Hematopoietic multipotent progenitor cell treated with erythropoietin and hydrocortisone succinate and interleukin-3 and kit ligand, for 8 days (in vitro differentiated cells): ENCODE results near the gene SUMO1.
"Not testable (repeated sequence)": the region's sequence is repeated elsewhere in the genome, so short reads cannot be mapped to it uniquely, and the experiment has no call there.

Source experiments
- DNase-seq: peaks from one replicate; pipeline ENCODE4 v3.0.0-alpha.2; 2015

The SUMO1 gene

DNA sequence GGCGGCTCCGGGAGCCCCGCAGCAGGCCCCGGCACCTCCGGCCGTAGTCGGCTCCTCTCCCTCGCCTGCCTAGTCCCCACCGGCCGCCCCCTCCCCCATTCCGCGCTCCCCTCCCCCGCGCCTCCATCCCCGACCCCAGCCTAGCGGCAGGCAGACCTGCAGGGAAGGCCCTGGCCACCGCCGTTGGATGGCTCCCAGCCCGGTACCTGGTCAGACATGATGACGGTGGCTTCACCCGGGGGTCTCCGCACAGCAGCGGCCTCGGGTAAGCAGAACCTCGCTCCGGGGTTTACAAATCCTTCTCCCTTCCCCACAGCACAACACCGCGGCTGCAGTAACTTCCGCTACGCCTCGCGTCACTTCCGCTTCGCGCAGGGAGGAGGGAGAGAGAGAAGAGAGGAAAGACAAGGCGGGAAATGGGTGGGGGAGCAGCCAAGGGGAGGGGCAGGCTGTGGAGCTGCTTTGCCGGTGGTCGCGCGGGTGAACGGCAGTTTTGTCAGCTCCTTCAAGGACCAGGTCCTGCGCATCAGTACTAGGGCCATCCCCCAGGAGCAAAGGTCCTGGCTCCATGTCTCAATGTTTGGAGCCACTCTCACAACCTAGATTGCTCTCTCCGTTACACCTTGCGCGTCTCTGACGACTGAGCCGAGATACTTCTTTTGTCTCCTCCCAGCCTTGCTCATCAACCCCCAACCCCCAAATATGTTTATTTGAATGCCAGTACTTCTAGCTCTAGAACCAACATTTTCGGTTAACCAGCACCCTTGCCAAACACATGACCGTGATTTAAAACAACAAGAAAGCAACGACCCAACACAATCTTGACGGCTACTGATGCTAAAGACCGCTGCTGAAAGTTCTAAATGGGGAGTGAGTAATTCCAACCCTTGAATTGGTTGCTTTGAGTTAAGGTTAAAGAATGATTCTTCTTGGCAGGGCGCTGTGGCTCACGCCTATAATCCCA is at the start of gene SUMO1:
TSS of gene SUMO1 (minus strand) at position 364 of the 964 bp plus-strand sequence. CDS start at position 218, 146 bp downstream.
- peak; percentile 96 for DNase-seq

GRCh38 chr2:202286595-202286994 is 48.2 kb upstream of the SUMO1 start:
- DNase-seq: no peak

DNA sequence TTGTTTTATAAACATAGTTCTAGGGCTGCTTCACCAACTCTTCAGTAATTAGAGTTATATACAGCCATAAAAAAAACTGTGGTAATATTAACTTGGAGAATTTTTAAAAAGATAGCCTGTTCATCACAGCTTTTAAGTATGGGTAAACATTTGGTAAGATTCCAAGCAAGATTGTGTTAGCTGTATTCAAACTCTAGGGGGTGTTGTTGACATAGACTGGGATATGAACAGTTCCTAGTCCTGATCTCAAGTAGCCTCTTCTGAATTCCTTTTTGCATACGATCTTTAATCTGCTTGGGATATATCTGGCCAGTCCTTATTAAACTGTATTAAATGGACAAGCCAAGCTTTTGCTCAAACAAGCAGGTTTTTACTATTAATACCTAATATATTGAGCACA is 40.5 kb upstream of the SUMO1 start:
- peak; percentile 59 for DNase-seq

DNA sequence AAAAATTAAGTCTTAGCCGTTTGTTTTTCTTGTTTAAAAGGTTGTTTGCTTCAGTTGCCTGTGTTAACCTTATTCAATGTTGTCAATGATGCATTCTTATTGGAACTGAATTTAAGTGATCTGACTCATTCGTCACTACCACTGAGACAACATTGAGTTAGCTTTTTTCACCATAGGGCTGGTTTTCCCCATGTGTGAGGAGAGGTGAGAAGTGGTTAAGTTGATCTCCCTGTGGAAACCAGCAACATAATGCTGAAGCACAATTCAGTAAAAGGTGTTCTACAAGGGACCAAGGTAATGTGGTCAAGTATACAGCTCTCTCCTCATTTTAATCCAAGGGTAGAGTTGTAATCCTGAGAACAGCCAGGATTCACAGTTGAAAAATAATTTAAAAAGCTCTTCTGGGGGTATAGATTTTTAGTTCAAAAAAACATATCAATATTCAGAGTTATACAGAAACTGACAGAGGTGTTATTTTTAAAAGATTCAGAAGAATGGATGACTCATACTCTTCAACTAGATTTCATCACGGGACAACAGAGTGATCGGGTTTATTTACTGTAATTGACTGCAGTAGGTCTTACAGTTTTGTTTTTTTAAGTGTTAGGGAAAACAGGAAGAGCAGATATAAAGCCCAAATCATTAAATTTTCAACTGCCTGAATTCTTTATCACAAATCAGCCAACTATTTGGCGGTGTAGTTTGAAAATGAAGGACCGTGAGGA is 39.8 kb upstream of the SUMO1 start:
- DNase-seq: no peak

- not testable (repeated sequence) for DNase-seq
Measured at GRCh38 chr2:202276078-202276720, 37.8 kb upstream of the SUMO1 start.

- DNase-seq: no peak
Measured at GRCh38 chr2:202270487-202270886, 32.1 kb upstream of the SUMO1 start.

DNA sequence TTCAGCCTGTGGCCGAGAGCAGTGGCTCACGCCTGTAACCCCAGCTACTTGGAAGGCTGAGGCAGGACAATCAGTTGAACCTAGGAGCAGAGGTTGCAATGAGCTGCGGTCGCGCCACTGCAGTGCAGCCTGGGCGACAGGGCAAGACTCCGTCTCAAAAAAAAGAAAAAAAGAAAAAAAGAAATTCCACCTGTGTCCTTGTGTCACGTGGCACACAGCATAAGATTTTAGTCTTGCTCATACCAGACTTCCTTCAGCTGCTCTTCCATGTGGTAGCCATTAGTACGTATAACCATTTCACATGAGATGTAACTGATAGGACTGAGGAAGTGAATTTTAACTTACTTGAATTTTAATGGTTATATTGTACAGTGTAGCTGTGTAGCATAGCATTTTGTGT is 31.2 kb upstream of the SUMO1 start:
- peak; percentile 47 for DNase-seq

DNA sequence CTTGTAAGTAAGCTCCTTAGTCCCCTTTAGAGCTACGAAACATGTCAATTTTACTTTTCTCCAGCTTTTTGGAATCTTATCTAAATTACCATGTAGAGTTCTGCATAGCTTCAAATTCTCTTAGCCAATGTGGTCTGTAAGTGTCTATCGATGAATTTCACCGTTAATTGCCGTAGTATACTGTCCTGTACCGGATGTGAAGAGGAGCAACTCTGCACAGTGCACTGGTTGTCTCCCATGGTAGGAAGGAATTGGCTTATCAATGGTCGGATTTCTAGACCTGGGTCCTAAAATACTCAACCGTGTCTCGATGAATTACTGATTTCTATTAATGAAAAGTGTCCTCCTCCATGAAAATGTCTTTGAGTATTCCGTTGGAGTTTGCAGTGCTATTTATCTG is 29.1 kb upstream of the SUMO1 start:
- DNase-seq: peak; percentile 29

DNA sequence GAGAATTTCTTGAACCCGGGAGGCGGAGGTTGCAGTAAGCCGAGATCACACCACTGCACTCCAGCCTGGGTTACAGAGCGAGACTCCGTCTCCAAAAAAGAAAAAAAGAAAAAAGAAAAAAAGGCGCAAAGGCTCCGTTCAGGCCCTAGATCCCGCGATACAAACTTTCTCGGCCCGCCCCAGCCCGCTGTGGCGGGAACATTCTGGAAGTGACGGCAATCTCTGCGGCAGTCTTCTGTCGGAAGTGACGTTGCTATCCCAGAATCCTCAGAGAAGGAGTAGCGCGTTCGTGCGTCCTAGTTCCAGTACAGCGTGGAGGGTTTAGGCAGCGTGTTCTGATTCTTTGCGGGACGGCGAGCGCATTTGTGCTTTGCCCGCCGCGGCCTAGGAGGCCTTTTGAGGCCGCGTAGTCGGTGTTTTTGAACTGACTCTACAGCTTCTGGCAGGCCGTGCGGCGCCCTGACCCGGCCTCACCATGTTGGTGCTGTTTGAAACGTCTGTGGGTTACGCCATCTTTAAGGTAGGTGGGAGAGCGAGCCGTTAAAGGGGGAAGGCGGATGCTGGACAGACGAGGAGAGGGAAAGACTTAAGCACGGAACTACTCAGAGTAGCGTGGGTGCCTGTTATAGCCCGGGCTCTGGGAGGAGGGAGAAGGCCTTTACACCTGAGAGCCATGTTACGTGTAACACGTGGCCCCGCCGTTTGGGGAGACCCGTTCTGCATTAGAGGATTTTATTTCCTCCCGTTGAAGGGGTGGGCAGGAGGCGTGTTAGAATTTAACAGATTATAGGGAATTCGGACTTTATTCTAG is 27.3 kb upstream of the SUMO1 start, which contains the start of gene NOP58:
TSS of gene NOP58 (plus strand) at position 297 of the 811 bp plus-strand sequence. CDS start at position 476, 179 bp downstream.
- peak; percentile 97 for DNase-seq

GRCh38 chr2:202261531-202261930 is 23.1 kb upstream of the SUMO1 start:
- no peak for DNase-seq

DNA sequence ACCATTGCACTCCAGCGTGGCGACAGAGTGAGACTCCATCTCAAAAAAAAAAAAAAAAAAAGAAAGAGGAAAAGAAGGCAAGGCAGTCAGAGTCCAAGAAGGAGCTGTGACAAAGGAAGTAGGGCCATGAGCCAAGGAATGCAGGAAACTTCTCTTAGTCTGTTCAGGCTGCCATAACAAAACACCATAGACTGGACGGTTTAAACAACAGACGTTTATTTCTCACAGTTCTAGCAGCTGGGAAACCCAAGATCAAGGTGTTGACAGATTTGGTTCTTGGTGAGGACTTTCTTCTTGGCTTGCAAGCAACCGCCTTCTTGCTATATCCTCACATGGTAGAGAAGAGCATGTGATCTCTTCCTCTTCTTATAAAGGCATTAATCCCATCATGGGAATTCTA is 13.1 kb upstream of the SUMO1 start:
- DNase-seq: no peak

- DNase-seq: no peak
Measured at GRCh38 chr2:202249521-202250253, 11.3 kb upstream of the SUMO1 start.

- not testable (repeated sequence) for DNase-seq
Measured at GRCh38 chr2:202247710-202248109, 9.3 kb upstream of the SUMO1 start.

DNA sequence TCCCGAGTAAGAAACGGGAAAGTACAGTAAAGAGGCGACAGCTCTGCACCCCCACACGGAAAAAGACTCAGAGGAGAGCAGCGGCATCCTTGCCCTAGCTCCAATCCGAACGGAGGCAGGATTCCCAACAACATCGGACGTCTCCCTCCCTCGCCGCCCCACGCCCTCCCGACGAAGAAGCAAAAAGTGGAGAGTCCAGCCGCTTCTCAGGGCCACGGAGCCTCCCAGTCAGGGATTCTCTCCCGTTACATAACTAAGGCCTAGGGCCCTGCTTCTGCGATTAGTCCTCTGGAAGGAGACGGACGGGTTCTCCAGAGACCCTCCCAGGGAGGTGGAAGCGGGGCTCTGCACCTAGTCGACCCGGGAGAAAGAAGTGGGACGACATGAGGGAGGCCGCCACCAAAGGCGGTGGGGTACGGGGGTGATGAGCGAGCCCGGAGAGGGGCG is 587 bp downstream of the SUMO1 start:
- DNase-seq: peak; percentile 39

DNA sequence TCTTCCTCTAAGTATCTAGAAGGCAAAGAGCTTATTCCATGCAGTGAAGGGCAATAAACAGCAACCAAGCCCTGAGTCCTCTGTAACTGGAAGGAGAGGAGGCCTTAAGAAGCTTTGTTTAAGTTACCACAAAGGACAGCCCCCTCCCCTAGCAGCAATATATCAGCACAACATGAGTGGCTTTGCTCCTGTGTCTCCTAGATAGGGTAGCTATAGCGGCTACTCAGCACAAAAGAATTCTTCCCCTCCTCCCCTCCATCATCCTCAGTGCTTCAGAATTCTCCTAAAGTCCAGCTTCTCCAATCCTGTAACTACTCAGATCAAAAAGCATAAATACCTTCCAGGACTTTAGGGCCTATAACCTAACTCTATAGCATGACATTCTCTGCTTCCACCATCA is 16.5 kb downstream of the SUMO1 start:
- DNase-seq: no peak

DNA sequence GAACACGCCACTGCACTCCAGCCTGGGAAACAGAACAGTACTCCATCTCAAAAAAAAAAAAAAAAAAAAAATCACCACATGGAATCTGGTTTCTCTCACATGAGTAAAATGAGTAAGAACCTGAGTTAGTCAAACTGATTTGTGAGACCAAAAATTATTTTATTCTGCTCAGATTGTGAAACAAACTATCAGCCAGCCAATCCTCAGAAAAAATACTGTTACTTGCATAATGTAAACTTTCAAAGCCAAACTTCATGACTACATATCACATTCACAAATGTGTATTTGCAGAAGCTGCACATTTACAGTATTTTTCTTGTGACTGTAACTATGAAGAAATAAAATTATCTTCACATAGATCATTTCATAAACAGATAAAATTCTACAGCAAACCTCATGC is 23.2 kb downstream of the SUMO1 start:
- no peak for DNase-seq

GRCh38 chr2:202208526-202208925 is 29.9 kb downstream of the SUMO1 start:
- DNase-seq: no peak

GRCh38 chr2:202204855-202205254 is 33.5 kb downstream of the SUMO1 start:
- DNase-seq: peak; percentile 4

DNA sequence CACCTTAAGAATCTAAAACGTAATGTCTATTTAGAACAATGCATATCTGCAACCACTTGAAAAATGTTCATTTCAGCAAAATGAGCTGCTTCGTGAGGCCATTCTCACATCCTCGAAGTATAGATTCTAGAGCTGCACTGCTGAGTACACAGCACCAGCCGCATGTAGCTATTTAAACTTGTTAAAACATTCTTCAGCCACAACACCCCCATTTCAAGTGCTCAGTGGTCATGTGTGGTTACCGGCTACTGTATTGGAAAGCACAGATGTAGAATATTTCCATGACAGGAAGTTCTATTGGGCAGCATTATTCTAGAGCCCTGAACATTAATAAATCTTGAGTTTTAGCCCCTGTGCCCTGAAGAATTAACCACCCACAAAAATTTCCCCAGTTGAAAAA is 35.0 kb downstream of the SUMO1 start:
- DNase-seq: no peak

DNA sequence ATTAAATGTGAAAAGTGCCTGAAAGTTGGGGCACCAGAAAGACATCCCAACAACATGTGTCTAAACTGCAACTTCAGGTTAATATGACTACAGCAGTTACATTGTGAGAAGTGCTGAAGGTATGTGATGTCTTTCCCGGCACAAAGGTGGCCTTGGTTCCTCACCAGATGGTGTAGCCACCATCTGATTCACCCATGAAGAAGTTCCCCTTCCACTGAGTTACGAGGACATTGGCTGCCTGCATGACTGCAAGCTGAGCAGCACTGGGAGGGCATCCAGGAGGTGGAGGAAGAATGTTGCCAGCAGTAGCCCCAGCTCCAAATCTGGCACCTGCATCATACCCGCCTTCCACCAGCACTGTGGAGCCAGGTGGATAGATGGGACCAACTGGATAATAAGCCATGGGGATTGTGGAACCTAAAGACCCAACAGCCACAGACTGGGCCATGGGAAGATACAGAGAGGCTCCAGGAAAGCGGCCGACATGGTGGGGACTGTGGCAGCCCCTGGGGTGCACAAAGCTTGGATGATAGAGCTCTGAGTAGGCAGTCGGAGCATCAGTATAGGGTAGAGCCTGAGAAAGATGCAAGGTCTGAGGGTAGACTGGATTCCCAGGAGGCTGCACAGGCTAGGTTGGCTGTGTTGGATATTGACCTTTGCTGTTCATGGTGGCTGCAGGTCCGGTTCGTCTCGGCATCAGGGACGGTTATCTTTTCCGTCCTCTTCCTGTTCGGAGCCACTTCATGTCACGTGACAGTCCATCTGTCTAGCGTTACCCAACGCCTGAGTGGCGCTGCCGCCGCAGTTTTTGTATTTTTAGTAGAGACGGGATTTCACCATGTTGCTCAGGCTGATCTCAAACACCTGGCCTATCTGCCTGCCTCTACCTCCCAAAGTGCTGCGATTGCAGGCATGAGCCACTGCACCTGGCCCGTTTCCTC is 36.9 kb downstream of the SUMO1 start:
- DNase-seq: no peak
